Measurements from ENCODE around the gene UBA5. TPM values are rescaled to one million over a fixed set of nuclear protein-coding genes. Genes with fewer than 3 reads are reported as not detected.
"Not testable (repeated sequence)": the region's sequence is repeated elsewhere in the genome, so short reads cannot be mapped to it uniquely, and the experiment has no call there.

UBA5 gene
- total RNA-seq, 1 experiment from 2014 or later, result 59.9 TPM

GRCh38 chr3:132625613-132626012 lies 34.5 kb upstream of the UBA5 start:
- Histone ChIP-seq H3K9ac (ENCODE audit: low read length) (no peak overlapping the region), H3K27me3 (ENCODE audit: low read length) (no peaks in the 10 kb centered on the region), H3K4me2 (ENCODE audit: low read depth, low read length, poor library complexity, severe bottlenecking) (peak overlapping the region; percentile 8), H3K4me1 (ENCODE audit: low read length) (peaks cover 38% of the 10 kb centered on the region), H3K9me3 (ENCODE audit: low read length) (no peaks in the 10 kb centered on the region), H3K36me3 (ENCODE audit: insufficient read depth, low read length) (peaks cover 10% of the 10 kb centered on the region; the same call in 1 of the 2 replicates), H3K4me3 (ENCODE audit: low read length) (no peak overlapping the region), H3K9me2 (replicated peaks; ENCODE audit: insufficient read depth, low read length) (no peaks in the 10 kb centered on the region), H3K79me2 (ENCODE audit: low read length) (no peaks in the 10 kb centered on the region), H2AFZ (ENCODE audit: low read length) (no peak overlapping the region), H3K27ac (ENCODE audit: low read length) (peak overlapping the region; percentile 80), H4K20me1 (ENCODE audit: insufficient read depth, low read depth, low read length) (no peaks in the 10 kb centered on the region)
- DNase-seq, result peak; percentile 56

GRCh38 chr3:132626955-132627354 lies 33.2 kb upstream of the UBA5 start:
- no peak overlapping the region for H3K4me2 ChIP-seq (ENCODE audit: low read depth, low read length, poor library complexity, severe bottlenecking)
- no peak overlapping the region for H2AFZ ChIP-seq (ENCODE audit: low read length)
- H3K4me1 ChIP-seq (ENCODE audit: low read length), result peaks cover 38% of the 10 kb centered on the region
- no peak for DNase-seq
- no peaks in the 10 kb centered on the region for H3K9me3 ChIP-seq (ENCODE audit: low read length)
- no peak overlapping the region for H3K4me3 ChIP-seq (ENCODE audit: low read length)
- no peak overlapping the region for H3K27ac ChIP-seq (ENCODE audit: low read length)
- no peaks in the 10 kb centered on the region for H3K9me2 ChIP-seq (replicated peaks; ENCODE audit: insufficient read depth, low read length)
- H3K9ac ChIP-seq (ENCODE audit: low read length), result no peak overlapping the region
- no peaks in the 10 kb centered on the region for H3K27me3 ChIP-seq (ENCODE audit: low read length)
- H3K79me2 ChIP-seq (ENCODE audit: low read length), result no peaks in the 10 kb centered on the region
- H3K36me3 ChIP-seq (ENCODE audit: insufficient read depth, low read length), result peaks cover 10% of the 10 kb centered on the region; the same call in 1 of the 2 replicates
- no peaks in the 10 kb centered on the region for H4K20me1 ChIP-seq (ENCODE audit: insufficient read depth, low read depth, low read length)

GRCh38 chr3:132628157-132628556 lies 32.0 kb upstream of the UBA5 start:
- H2AFZ ChIP-seq (ENCODE audit: low read length), result no peak overlapping the region
- H3K4me2 ChIP-seq (ENCODE audit: low read depth, low read length, poor library complexity, severe bottlenecking), result no peak overlapping the region
- H4K20me1 ChIP-seq (ENCODE audit: insufficient read depth, low read depth, low read length), result no peaks in the 10 kb centered on the region
- no peak for DNase-seq
- no peaks in the 10 kb centered on the region for H3K9me2 ChIP-seq (replicated peaks; ENCODE audit: insufficient read depth, low read length)
- H3K4me1 ChIP-seq (ENCODE audit: low read length), result peaks cover 26% of the 10 kb centered on the region
- H3K79me2 ChIP-seq (ENCODE audit: low read length), result no peaks in the 10 kb centered on the region
- no peaks in the 10 kb centered on the region for H3K27me3 ChIP-seq (ENCODE audit: low read length)
- H3K9ac ChIP-seq (ENCODE audit: low read length), result no peak overlapping the region
- peaks cover 10% of the 10 kb centered on the region; the same call in 1 of the 2 replicates for H3K36me3 ChIP-seq (ENCODE audit: insufficient read depth, low read length)
- H3K9me3 ChIP-seq (ENCODE audit: low read length), result no peaks in the 10 kb centered on the region
- H3K27ac ChIP-seq (ENCODE audit: low read length), result no peak overlapping the region
- H3K4me3 ChIP-seq (ENCODE audit: low read length), result no peak overlapping the region

- no peaks in the 10 kb centered on the region for H3K79me2 ChIP-seq (ENCODE audit: low read length)
- peaks cover 10% of the 10 kb centered on the region; the same call in 1 of the 2 replicates for H3K36me3 ChIP-seq (ENCODE audit: insufficient read depth, low read length)
- H3K27me3 ChIP-seq (ENCODE audit: low read length), result no peaks in the 10 kb centered on the region
- peaks cover 18% of the 10 kb centered on the region for H3K4me1 ChIP-seq (ENCODE audit: low read length)
- H4K20me1 ChIP-seq (ENCODE audit: insufficient read depth, low read depth, low read length), result no peaks in the 10 kb centered on the region
- no peaks in the 10 kb centered on the region for H3K9me2 ChIP-seq (replicated peaks; ENCODE audit: insufficient read depth, low read length)
- no peak overlapping the region for H3K4me2 ChIP-seq (ENCODE audit: low read depth, low read length, poor library complexity, severe bottlenecking)
- no peak overlapping the region for H3K27ac ChIP-seq (ENCODE audit: low read length)
- DNase-seq, result no peak
- H3K9ac ChIP-seq (ENCODE audit: low read length), result no peak overlapping the region
- H3K4me3 ChIP-seq (ENCODE audit: low read length), result no peak overlapping the region
- H3K9me3 ChIP-seq (ENCODE audit: low read length), result no peaks in the 10 kb centered on the region
- H2AFZ ChIP-seq (ENCODE audit: low read length), result no peak overlapping the region
Measured at GRCh38 chr3:132629928-132630327, 30.2 kb upstream of the UBA5 start.

GRCh38 chr3:132630612-132631011 lies 29.5 kb upstream of the UBA5 start:
- H2AFZ ChIP-seq (ENCODE audit: low read length), result no peak overlapping the region
- no peak for DNase-seq
- H3K4me1 ChIP-seq (ENCODE audit: low read length), result peaks cover 11% of the 10 kb centered on the region
- no peak overlapping the region for H3K27ac ChIP-seq (ENCODE audit: low read length)
- H3K4me2 ChIP-seq (ENCODE audit: low read depth, low read length, poor library complexity, severe bottlenecking), result no peak overlapping the region
- no peaks in the 10 kb centered on the region for H3K27me3 ChIP-seq (ENCODE audit: low read length)
- H3K9me3 ChIP-seq (ENCODE audit: low read length), result no peaks in the 10 kb centered on the region
- no peak overlapping the region for H3K9ac ChIP-seq (ENCODE audit: low read length)
- peaks cover 10% of the 10 kb centered on the region; the same call in 1 of the 2 replicates for H3K36me3 ChIP-seq (ENCODE audit: insufficient read depth, low read length)
- H3K9me2 ChIP-seq (replicated peaks; ENCODE audit: insufficient read depth, low read length), result no peaks in the 10 kb centered on the region
- no peaks in the 10 kb centered on the region for H3K79me2 ChIP-seq (ENCODE audit: low read length)
- no peak overlapping the region for H3K4me3 ChIP-seq (ENCODE audit: low read length)
- no peaks in the 10 kb centered on the region for H4K20me1 ChIP-seq (ENCODE audit: insufficient read depth, low read depth, low read length)

GRCh38 chr3:132635052-132635451 lies 25.1 kb upstream of the UBA5 start:
- no peaks in the 10 kb centered on the region; the same call in 1 of the 2 replicates for H3K36me3 ChIP-seq (ENCODE audit: insufficient read depth, low read length)
- H3K79me2 ChIP-seq (ENCODE audit: low read length), result no peaks in the 10 kb centered on the region
- no peak overlapping the region for H2AFZ ChIP-seq (ENCODE audit: low read length)
- no peak for DNase-seq
- no peak overlapping the region for H3K9ac ChIP-seq (ENCODE audit: low read length)
- H3K4me3 ChIP-seq (ENCODE audit: low read length), result no peak overlapping the region
- H4K20me1 ChIP-seq (ENCODE audit: insufficient read depth, low read depth, low read length), result no peaks in the 10 kb centered on the region
- no peak overlapping the region for H3K27ac ChIP-seq (ENCODE audit: low read length)
- H3K9me2 ChIP-seq (replicated peaks; ENCODE audit: insufficient read depth, low read length), result no peaks in the 10 kb centered on the region
- no peak overlapping the region for H3K4me2 ChIP-seq (ENCODE audit: low read depth, low read length, poor library complexity, severe bottlenecking)
- no peaks in the 10 kb centered on the region; the same call in 1 of the 2 replicates for H3K4me1 ChIP-seq (ENCODE audit: low read length)
- no peaks in the 10 kb centered on the region for H3K27me3 ChIP-seq (ENCODE audit: low read length)
- H3K9me3 ChIP-seq (ENCODE audit: low read length), result no peaks in the 10 kb centered on the region

GRCh38 chr3:132637590-132637989 lies 22.5 kb upstream of the UBA5 start:
- H3K27me3 ChIP-seq (ENCODE audit: low read length), result no peaks in the 10 kb centered on the region
- H3K4me3 ChIP-seq (ENCODE audit: low read length), result no peak overlapping the region
- no peaks in the 10 kb centered on the region for H4K20me1 ChIP-seq (ENCODE audit: insufficient read depth, low read depth, low read length)
- no peak overlapping the region for H3K27ac ChIP-seq (ENCODE audit: low read length)
- H3K4me1 ChIP-seq (ENCODE audit: low read length), result peaks cover 6% of the 10 kb centered on the region; the same call in 1 of the 2 replicates
- DNase-seq, result no peak
- H3K4me2 ChIP-seq (ENCODE audit: low read depth, low read length, poor library complexity, severe bottlenecking), result no peak overlapping the region
- H2AFZ ChIP-seq (ENCODE audit: low read length), result no peak overlapping the region
- H3K36me3 ChIP-seq (ENCODE audit: insufficient read depth, low read length), result no peaks in the 10 kb centered on the region; the same call in 1 of the 2 replicates
- H3K79me2 ChIP-seq (ENCODE audit: low read length), result no peaks in the 10 kb centered on the region
- no peaks in the 10 kb centered on the region for H3K9me3 ChIP-seq (ENCODE audit: low read length)
- H3K9me2 ChIP-seq (replicated peaks; ENCODE audit: insufficient read depth, low read length), result no peaks in the 10 kb centered on the region
- no peak overlapping the region for H3K9ac ChIP-seq (ENCODE audit: low read length)

GRCh38 chr3:132638706-132639105 lies 21.4 kb upstream of the UBA5 start:
- no peak overlapping the region for H3K27ac ChIP-seq (ENCODE audit: low read length)
- DNase-seq, result no peak
- H3K9me3 ChIP-seq (ENCODE audit: low read length), result no peaks in the 10 kb centered on the region
- no peaks in the 10 kb centered on the region for H3K79me2 ChIP-seq (ENCODE audit: low read length)
- H3K9ac ChIP-seq (ENCODE audit: low read length), result no peak overlapping the region
- H3K9me2 ChIP-seq (replicated peaks; ENCODE audit: insufficient read depth, low read length), result no peaks in the 10 kb centered on the region
- H3K4me3 ChIP-seq (ENCODE audit: low read length), result no peak overlapping the region
- no peak overlapping the region for H3K4me2 ChIP-seq (ENCODE audit: low read depth, low read length, poor library complexity, severe bottlenecking)
- peaks cover 6% of the 10 kb centered on the region; the same call in 1 of the 2 replicates for H3K4me1 ChIP-seq (ENCODE audit: low read length)
- H3K27me3 ChIP-seq (ENCODE audit: low read length), result no peaks in the 10 kb centered on the region
- H2AFZ ChIP-seq (ENCODE audit: low read length), result no peak overlapping the region
- no peaks in the 10 kb centered on the region for H4K20me1 ChIP-seq (ENCODE audit: insufficient read depth, low read depth, low read length)
- no peaks in the 10 kb centered on the region; the same call in 1 of the 2 replicates for H3K36me3 ChIP-seq (ENCODE audit: insufficient read depth, low read length)

- H3K27ac ChIP-seq (ENCODE audit: low read length); H3K4me1 ChIP-seq (ENCODE audit: low read length); H3K4me3 ChIP-seq (ENCODE audit: low read length); H4K20me1 ChIP-seq (ENCODE audit: insufficient read depth, low read depth, low read length); H3K79me2 ChIP-seq (ENCODE audit: low read length); H3K9me2 ChIP-seq (replicated peaks; ENCODE audit: insufficient read depth, low read length); H2AFZ ChIP-seq (ENCODE audit: low read length); H3K36me3 ChIP-seq (ENCODE audit: insufficient read depth, low read length); DNase-seq; H3K9ac ChIP-seq (ENCODE audit: low read length); H3K27me3 ChIP-seq (ENCODE audit: low read length); H3K9me3 ChIP-seq (ENCODE audit: low read length); H3K4me2 ChIP-seq (ENCODE audit: low read depth, low read length, poor library complexity, severe bottlenecking): not testable (repeated sequence)
Measured at GRCh38 chr3:132641427-132641826, 18.7 kb upstream of the UBA5 start.
